GM19468 (cell line): ENCODE data around the gene GRSF1.

Source experiments
- ATAC-seq: cut with Tn5 transposase; IDR thresholded peaks from one replicate; pipeline ENCODE4 v1.9.1; 2021; ENCODE audit warnings: mild to moderate bottlenecking, moderate library complexity, moderate number of reproducible peaks; ENCODE audit not compliant: unreplicated experiment; ENCODE audit errors: extremely low read depth

GRSF1 gene

GRCh38 chr4:70768301-70768948 is 71.3 kb downstream of the GRSF1 start:
- no peak for ATAC-seq
